Measurements from ENCODE around the gene AFF4.

DNA sequence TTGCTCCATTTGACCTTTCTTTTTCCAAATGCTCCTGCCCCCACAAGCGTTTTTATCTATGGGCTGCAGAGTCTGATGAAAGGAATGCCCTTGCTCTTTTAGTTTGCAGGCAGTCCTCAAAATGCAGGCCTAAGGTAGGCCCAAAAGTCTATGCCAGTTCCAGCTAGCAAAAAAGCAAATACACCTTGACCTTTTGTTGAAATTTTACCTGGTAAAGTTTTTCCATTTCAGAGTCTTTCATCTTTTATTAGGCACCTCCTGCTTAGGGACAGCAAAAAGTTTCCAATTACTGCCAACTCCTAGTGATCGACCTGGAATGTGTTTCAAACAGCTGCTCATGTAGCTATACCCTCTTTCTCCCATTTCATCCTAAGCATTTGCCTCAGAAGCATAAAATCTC, 92.6 kb downstream of the AFF4 start:
- TF ChIP-seq, protein P1, sequence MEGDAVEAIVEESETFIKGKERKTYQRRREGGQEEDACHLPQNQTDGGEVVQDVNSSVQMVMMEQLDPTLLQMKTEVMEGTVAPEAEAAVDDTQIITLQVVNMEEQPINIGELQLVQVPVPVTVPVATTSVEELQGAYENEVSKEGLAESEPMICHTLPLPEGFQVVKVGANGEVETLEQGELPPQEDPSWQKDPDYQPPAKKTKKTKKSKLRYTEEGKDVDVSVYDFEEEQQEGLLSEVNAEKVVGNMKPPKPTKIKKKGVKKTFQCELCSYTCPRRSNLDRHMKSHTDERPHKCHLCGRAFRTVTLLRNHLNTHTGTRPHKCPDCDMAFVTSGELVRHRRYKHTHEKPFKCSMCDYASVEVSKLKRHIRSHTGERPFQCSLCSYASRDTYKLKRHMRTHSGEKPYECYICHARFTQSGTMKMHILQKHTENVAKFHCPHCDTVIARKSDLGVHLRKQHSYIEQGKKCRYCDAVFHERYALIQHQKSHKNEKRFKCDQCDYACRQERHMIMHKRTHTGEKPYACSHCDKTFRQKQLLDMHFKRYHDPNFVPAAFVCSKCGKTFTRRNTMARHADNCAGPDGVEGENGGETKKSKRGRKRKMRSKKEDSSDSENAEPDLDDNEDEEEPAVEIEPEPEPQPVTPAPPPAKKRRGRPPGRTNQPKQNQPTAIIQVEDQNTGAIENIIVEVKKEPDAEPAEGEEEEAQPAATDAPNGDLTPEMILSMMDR (conservative IDR thresholded peaks at IDR 0.05; ENCODE audit: low read depth in 2 of 2): no peak
- TF ChIP-seq JUNB (IDR thresholded peaks at IDR 0.05; ENCODE audit: unreplicated experiment) (no peak), POLR2AphosphoS5 (IDR thresholded peaks at IDR 0.05; ENCODE audit: low read depth) (no peak), NANOG (IDR thresholded peaks at IDR 0.05; ENCODE audit: borderline replicate concordance) (no peak), ZNF331 (CRISPR knock-in tag; IDR thresholded peaks at IDR 0.05; ENCODE audit: low read depth) (no peak), EZH2 (IDR thresholded peaks at IDR 0.05; ENCODE audit: low read depth, unreplicated experiment) (no peak), STAT1 (IDR thresholded peaks at IDR 0.05; ENCODE audit: unreplicated experiment) (no peak), CREB1 (CRISPR knock-in tag; IDR thresholded peaks at IDR 0.05; ENCODE audit: low read depth) (no peak), EZH2phosphoT487 (IDR thresholded peaks at IDR 0.05; ENCODE audit: unreplicated experiment) (no peak)
- TF ChIP-seq, protein P2, sequence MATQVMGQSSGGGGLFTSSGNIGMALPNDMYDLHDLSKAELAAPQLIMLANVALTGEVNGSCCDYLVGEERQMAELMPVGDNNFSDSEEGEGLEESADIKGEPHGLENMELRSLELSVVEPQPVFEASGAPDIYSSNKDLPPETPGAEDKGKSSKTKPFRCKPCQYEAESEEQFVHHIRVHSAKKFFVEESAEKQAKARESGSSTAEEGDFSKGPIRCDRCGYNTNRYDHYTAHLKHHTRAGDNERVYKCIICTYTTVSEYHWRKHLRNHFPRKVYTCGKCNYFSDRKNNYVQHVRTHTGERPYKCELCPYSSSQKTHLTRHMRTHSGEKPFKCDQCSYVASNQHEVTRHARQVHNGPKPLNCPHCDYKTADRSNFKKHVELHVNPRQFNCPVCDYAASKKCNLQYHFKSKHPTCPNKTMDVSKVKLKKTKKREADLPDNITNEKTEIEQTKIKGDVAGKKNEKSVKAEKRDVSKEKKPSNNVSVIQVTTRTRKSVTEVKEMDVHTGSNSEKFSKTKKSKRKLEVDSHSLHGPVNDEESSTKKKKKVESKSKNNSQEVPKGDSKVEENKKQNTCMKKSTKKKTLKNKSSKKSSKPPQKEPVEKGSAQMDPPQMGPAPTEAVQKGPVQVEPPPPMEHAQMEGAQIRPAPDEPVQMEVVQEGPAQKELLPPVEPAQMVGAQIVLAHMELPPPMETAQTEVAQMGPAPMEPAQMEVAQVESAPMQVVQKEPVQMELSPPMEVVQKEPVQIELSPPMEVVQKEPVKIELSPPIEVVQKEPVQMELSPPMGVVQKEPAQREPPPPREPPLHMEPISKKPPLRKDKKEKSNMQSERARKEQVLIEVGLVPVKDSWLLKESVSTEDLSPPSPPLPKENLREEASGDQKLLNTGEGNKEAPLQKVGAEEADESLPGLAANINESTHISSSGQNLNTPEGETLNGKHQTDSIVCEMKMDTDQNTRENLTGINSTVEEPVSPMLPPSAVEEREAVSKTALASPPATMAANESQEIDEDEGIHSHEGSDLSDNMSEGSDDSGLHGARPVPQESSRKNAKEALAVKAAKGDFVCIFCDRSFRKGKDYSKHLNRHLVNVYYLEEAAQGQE (IDR thresholded peaks at IDR 0.05; ENCODE audit: unreplicated experiment): no peak
- TF ChIP-seq, protein P3, sequence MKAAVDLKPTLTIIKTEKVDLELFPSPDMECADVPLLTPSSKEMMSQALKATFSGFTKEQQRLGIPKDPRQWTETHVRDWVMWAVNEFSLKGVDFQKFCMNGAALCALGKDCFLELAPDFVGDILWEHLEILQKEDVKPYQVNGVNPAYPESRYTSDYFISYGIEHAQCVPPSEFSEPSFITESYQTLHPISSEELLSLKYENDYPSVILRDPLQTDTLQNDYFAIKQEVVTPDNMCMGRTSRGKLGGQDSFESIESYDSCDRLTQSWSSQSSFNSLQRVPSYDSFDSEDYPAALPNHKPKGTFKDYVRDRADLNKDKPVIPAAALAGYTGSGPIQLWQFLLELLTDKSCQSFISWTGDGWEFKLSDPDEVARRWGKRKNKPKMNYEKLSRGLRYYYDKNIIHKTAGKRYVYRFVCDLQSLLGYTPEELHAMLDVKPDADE (IDR thresholded peaks at IDR 0.05): no peak

Measured in GM23338 (cell line).